DND-41 (cell line): ENCODE results near the gene CCR2.
"Not testable (repeated sequence)": the region's sequence is repeated elsewhere in the genome, so short reads cannot be mapped to it uniquely, and the experiment has no call there.

Experiments used
- ATAC-seq: fragments of 200-7000 bp; cut with Tn5 transposase; 3 replicates; pipeline ENCODE4 v1.9.1; 2021; ENCODE audit warnings: low read depth; ENCODE audit not compliant: insufficient read depth
- DNase-seq: peaks from one replicate; pipeline ENCODE4 v3.0.0-alpha.2; 2020
- H2AFZ ChIP-seq: 2 replicates; pipeline ENCODE4 v1.6.0; 2012; ENCODE audit warnings: low read depth, low read length
- H3K27ac ChIP-seq: 2 replicates; pipeline ENCODE4 v1.5.1; 2012; ENCODE audit warnings: low read length, inconsistent platforms
- H3K27me3 ChIP-seq: fragments of 200-600 bp; sonication (generic); 2 replicates; pipeline ENCODE4 v1.6.0; 2012; ENCODE audit warnings: low read length, mild to moderate bottlenecking, inconsistent platforms; ENCODE audit not compliant: insufficient read depth, poor library complexity
- H3K36me3 ChIP-seq: 2 replicates; pipeline ENCODE4 v1.5.1; 2012; ENCODE audit warnings: low read length, inconsistent platforms; ENCODE audit not compliant: insufficient read depth
- H3K4me1 ChIP-seq: 2 replicates; pipeline ENCODE4 v1.5.1; 2012; ENCODE audit warnings: mild to moderate bottlenecking, low read length; ENCODE audit not compliant: insufficient read depth
- H3K4me2 ChIP-seq: 2 replicates; pipeline ENCODE4 v1.6.0; 2012; ENCODE audit warnings: mild to moderate bottlenecking, moderate library complexity, low read length, inconsistent platforms; ENCODE audit not compliant: insufficient read depth
- H3K4me3 ChIP-seq, 2 experiments: fragments of 200-600 bp in 1 of 2; shearing (Covaris generic) in 1 of 2; 2 replicates each; pipeline ENCODE4 v1.5.1; 2012 to 2016; ENCODE audit warnings: inconsistent platforms in 2 of 2, low read length in 2 of 2, mild to moderate bottlenecking in 2 of 2, low read depth in 1 of 2, moderate library complexity in 1 of 2
- H3K79me2 ChIP-seq: 2 replicates; pipeline ENCODE4 v1.6.0; 2012; ENCODE audit warnings: low read length, inconsistent platforms; ENCODE audit not compliant: insufficient read depth
- H3K9ac ChIP-seq: 2 replicates; pipeline ENCODE4 v1.6.0; 2012; ENCODE audit warnings: low read depth, mild to moderate bottlenecking, inconsistent platforms, low read length, moderate library complexity
- H3K9me3 ChIP-seq: 2 replicates; pipeline ENCODE4 v1.5.1; 2012; ENCODE audit warnings: low read length, moderate library complexity, mild to moderate bottlenecking, inconsistent platforms; ENCODE audit not compliant: insufficient read depth, severe bottlenecking
- H4K20me1 ChIP-seq: 2 replicates; pipeline ENCODE4 v1.6.0; 2012; ENCODE audit warnings: low read length; ENCODE audit not compliant: insufficient read depth
- EZH2 ChIP-seq: IDR thresholded peaks from 3 replicates; pipeline ENCODE4 v1.6.1; 2012; ENCODE audit warnings: borderline replicate concordance, low read depth, mild to moderate bottlenecking, moderate library complexity, low read length, inconsistent platforms; ENCODE audit not compliant: severe bottlenecking
- TF ChIP-seq, protein P1 (sequence below): IDR thresholded peaks from 2 replicates; pipeline ENCODE4 v1.5.1; 2012; ENCODE audit warnings: borderline replicate concordance, low read length, moderate library complexity, mild to moderate bottlenecking; ENCODE audit not compliant: poor library complexity, severe bottlenecking; ENCODE audit errors: extremely low read depth

Gene CCR2

GRCh38 chr3:46321461-46322104, 32.3 kb upstream of the CCR2 start:
- Histone ChIP-seq H3K9me3 (peaks cover 5% of the 10 kb centered on the region), H3K9ac (no peak overlapping the region), H3K4me2 (no peak overlapping the region), H3K36me3 (no peaks in the 10 kb centered on the region), H3K4me3 (no peak overlapping the region), H3K4me1 (peaks cover 22% of the 10 kb centered on the region), H3K79me2 (no peaks in the 10 kb centered on the region), H3K27ac (no peak overlapping the region), H4K20me1 (no peaks in the 10 kb centered on the region), H3K27me3 (no peaks in the 10 kb centered on the region), H2AFZ (no peak overlapping the region)
- DNase-seq (no peak), ATAC-seq (no peak)
- TF ChIP-seq, protein P1, sequence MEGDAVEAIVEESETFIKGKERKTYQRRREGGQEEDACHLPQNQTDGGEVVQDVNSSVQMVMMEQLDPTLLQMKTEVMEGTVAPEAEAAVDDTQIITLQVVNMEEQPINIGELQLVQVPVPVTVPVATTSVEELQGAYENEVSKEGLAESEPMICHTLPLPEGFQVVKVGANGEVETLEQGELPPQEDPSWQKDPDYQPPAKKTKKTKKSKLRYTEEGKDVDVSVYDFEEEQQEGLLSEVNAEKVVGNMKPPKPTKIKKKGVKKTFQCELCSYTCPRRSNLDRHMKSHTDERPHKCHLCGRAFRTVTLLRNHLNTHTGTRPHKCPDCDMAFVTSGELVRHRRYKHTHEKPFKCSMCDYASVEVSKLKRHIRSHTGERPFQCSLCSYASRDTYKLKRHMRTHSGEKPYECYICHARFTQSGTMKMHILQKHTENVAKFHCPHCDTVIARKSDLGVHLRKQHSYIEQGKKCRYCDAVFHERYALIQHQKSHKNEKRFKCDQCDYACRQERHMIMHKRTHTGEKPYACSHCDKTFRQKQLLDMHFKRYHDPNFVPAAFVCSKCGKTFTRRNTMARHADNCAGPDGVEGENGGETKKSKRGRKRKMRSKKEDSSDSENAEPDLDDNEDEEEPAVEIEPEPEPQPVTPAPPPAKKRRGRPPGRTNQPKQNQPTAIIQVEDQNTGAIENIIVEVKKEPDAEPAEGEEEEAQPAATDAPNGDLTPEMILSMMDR, result no peak
- TF ChIP-seq EZH2, result no peak

- no peak overlapping the region for H3K27ac ChIP-seq
- peaks cover 22% of the 10 kb centered on the region for H3K4me1 ChIP-seq
- no peaks in the 10 kb centered on the region for H4K20me1 ChIP-seq
- H3K79me2 ChIP-seq, result no peaks in the 10 kb centered on the region
- no peak overlapping the region for H3K4me3 ChIP-seq
- H3K4me2 ChIP-seq, result no peak overlapping the region
- peaks cover 8% of the 10 kb centered on the region for H3K9me3 ChIP-seq
- no peak overlapping the region for H2AFZ ChIP-seq
- TF ChIP-seq EZH2, result no peak
- TF ChIP-seq, protein P1, result no peak
- no peak overlapping the region for H3K9ac ChIP-seq
- ATAC-seq, result no peak
- no peaks in the 10 kb centered on the region for H3K27me3 ChIP-seq
- DNase-seq, result no peak
- H3K36me3 ChIP-seq, result no peaks in the 10 kb centered on the region
These were observed 29.9 kb upstream of the CCR2 start for GRCh38 chr3:46324036-46324435.

- H3K9me3 ChIP-seq, result peaks cover 8% of the 10 kb centered on the region
- no peaks in the 10 kb centered on the region for H3K27me3 ChIP-seq
- peak overlapping the region; percentile 58 for H3K27ac ChIP-seq
- H2AFZ ChIP-seq, result no peak overlapping the region
- no peak overlapping the region for H3K4me3 ChIP-seq
- no peaks in the 10 kb centered on the region for H3K36me3 ChIP-seq
- peak; percentile 92 for ATAC-seq
- H3K79me2 ChIP-seq, result no peaks in the 10 kb centered on the region
- no peak for TF ChIP-seq EZH2
- TF ChIP-seq, protein P1, result no peak
- H4K20me1 ChIP-seq, result no peaks in the 10 kb centered on the region
- H3K4me1 ChIP-seq, result peaks cover 22% of the 10 kb centered on the region
- H3K4me2 ChIP-seq, result no peak overlapping the region
- no peak overlapping the region for H3K9ac ChIP-seq
- peak; percentile 50 for DNase-seq
These were observed 28.1 kb upstream of the CCR2 start for GRCh38 chr3:46325645-46326300.

GRCh38 chr3:46330676-46331075, 23.2 kb upstream of the CCR2 start:
- not testable (repeated sequence) for H3K4me1 ChIP-seq, ATAC-seq, H3K4me2 ChIP-seq, H3K9ac ChIP-seq, H4K20me1 ChIP-seq, H3K79me2 ChIP-seq, H2AFZ ChIP-seq, DNase-seq, H3K36me3 ChIP-seq, H3K4me3 ChIP-seq, H3K9me3 ChIP-seq, H3K27me3 ChIP-seq, H3K27ac ChIP-seq
